H1 (cell line): ENCODE results near the gene S100PBP. TPM values are rescaled to one million over a fixed set of nuclear protein-coding genes. Genes with fewer than 3 reads are reported as not detected.

Source experiments
- ASH2L ChIP-seq: fragments of 200-600, 300-600 bp; sonication (generic); IDR thresholded peaks from one replicate; pipeline ENCODE4 v1.7.1; 2017; ENCODE audit warnings: low read length
- ATF2 ChIP-seq: IDR thresholded peaks from 2 replicates; pipeline ENCODE4 v1.6.1; 2012; ENCODE audit warnings: low read length, inconsistent platforms
- ATF3 ChIP-seq: IDR thresholded peaks from 2 replicates; pipeline ENCODE4 v1.6.1; 2011; ENCODE audit warnings: low read depth, mild to moderate bottlenecking, low read length; ENCODE audit not compliant: insufficient read depth
- CBX8 ChIP-seq: fragments of 300-800, 300-1000 bp; sonication (generic); IDR thresholded peaks from 2 replicates; pipeline ENCODE4 v1.7.1; 2016; ENCODE audit warnings: low read depth, low read length, borderline replicate concordance
- CEBPB ChIP-seq: IDR thresholded peaks from 2 replicates; pipeline ENCODE4 v1.6.1; 2012; ENCODE audit warnings: low read depth, low read length
- CHD1 ChIP-seq: IDR thresholded peaks from 2 replicates; pipeline ENCODE4 v1.6.1; 2012; ENCODE audit warnings: low read depth, low read length, improper control_type of control experiment
- CHD2 ChIP-seq: IDR thresholded peaks from 2 replicates; pipeline ENCODE4 v1.6.1; 2012; ENCODE audit warnings: low read length, improper control_type of control experiment
- CTBP2 ChIP-seq: IDR thresholded peaks from 2 replicates; pipeline ENCODE4 v1.7.0; 2011; ENCODE audit warnings: borderline replicate concordance, mild to moderate bottlenecking, moderate library complexity, mixed read lengths, low read length; ENCODE audit not compliant: insufficient read depth, insufficient read length
- FOSL1 ChIP-seq: IDR thresholded peaks from 2 replicates; pipeline ENCODE4 v1.6.1; 2011; ENCODE audit warnings: mild to moderate bottlenecking, low read depth, low read length, moderate library complexity; ENCODE audit not compliant: insufficient read depth
- GABPA ChIP-seq: IDR thresholded peaks from 2 replicates; pipeline ENCODE4 v1.6.1; 2011; ENCODE audit warnings: mild to moderate bottlenecking, low read length, moderate library complexity, borderline replicate concordance; ENCODE audit not compliant: insufficient read depth
- HDAC6 ChIP-seq: IDR thresholded peaks from one replicate; pipeline ENCODE4 v1.7.1; 2012; ENCODE audit warnings: low read depth, mild to moderate bottlenecking, inconsistent platforms, low read length, moderate library complexity
- KDM5A ChIP-seq: fragments of 200-600 bp; IDR thresholded peaks from 2 replicates; pipeline ENCODE4 v1.7.1; 2012; ENCODE audit warnings: mild to moderate bottlenecking, low read length, inconsistent platforms, mixed read lengths
- MAFK ChIP-seq: IDR thresholded peaks from 2 replicates; pipeline ENCODE4 v1.6.1; 2012; ENCODE audit warnings: low read depth, mild to moderate bottlenecking, improper control_type of control experiment, low read length
- PHF8 ChIP-seq: fragments of 200-600 bp; sonication (generic); conservative IDR thresholded peaks from 2 replicates; pipeline ENCODE4 v1.7.1; 2012; ENCODE audit warnings: low read depth, mild to moderate bottlenecking, inconsistent platforms, low read length, moderate library complexity
- RBBP5 ChIP-seq: IDR thresholded peaks from 2 replicates; pipeline ENCODE4 v1.7.1; 2012; ENCODE audit warnings: low read depth, mild to moderate bottlenecking, inconsistent platforms, low read length, moderate library complexity, borderline replicate concordance
- RFX5 ChIP-seq: IDR thresholded peaks from 2 replicates; pipeline ENCODE4 v1.6.1; 2011; ENCODE audit warnings: low read depth, low read length, improper control_type of control experiment, borderline replicate concordance
- RXRA ChIP-seq: IDR thresholded peaks from 2 replicates; pipeline ENCODE4 v1.6.1; 2011; ENCODE audit warnings: low read depth, mild to moderate bottlenecking, low read length, moderate library complexity; ENCODE audit not compliant: insufficient read depth
- SIX5 ChIP-seq: IDR thresholded peaks from 2 replicates; pipeline ENCODE4 v1.6.1; 2011; ENCODE audit warnings: mild to moderate bottlenecking, low read depth, low read length
- SP4 ChIP-seq: IDR thresholded peaks from 2 replicates; pipeline ENCODE4 v1.6.1; 2012; ENCODE audit warnings: low read length, inconsistent platforms
- SRF ChIP-seq: IDR thresholded peaks from 2 replicates; pipeline ENCODE4 v1.6.1; 2011; ENCODE audit warnings: mild to moderate bottlenecking, low read depth, low read length, moderate library complexity
- SUZ12 ChIP-seq: fragments of 200-600 bp; sonication (generic); IDR thresholded peaks from 2 replicates; pipeline ENCODE4 v1.6.1; 2012; ENCODE audit warnings: mild to moderate bottlenecking, inconsistent platforms, low read length, moderate library complexity, mixed read lengths
- YY1 ChIP-seq: IDR thresholded peaks from 2 replicates; pipeline ENCODE4 v1.6.1; 2011; ENCODE audit warnings: low read depth, mild to moderate bottlenecking, low read length
- polyA plus RNA-seq, 7 experiments: library from polyadenylated mRNA; depleted of rRNA in 3 of 7; stranded (reverse) in 5 of 7; unstranded in 2 of 7; fragments of >200 nt in 5 of 7; fragments of 200-250 nt in 2 of 7; gene quantifications; 1 replicate in 5 of 7; 2 replicates in 1 of 7; 4 replicates in 1 of 7; pipeline versions ENCODE4 v1.2.1 to v1.2.3, GENCODE V29; 2011 to 2013; ENCODE audit warnings: missing spikeins in 2 of 7, mixed read lengths in 2 of 7
- total RNA-seq: library from RNA; stranded (reverse); fragmentation: NEBNext Ultra II Directional; extraction: Animal tissue kit (Norgen Biotek cat#: 25700); gene quantifications from 2 replicates; pipeline ENCODE4 v1.2.1, GENCODE V29; 2021

The S100PBP gene
- total and polyA plus RNA-seq, 2 of the 8 experiments (the other 6 are each of a cell fraction or from before 2014, with no cell fraction given), result 43.8 to 68.3 TPM

- TF ChIP-seq GABPA (peak; percentile 38; the same call in 1 of the 2 replicates), CHD2 (no peak), FOSL1 (0 out of 2 replicates have a peak, but pooled peaks have one; percentile 68), CHD1 (no peak), ATF3 (no peak), SUZ12 (no peak), RFX5 (no peak), SRF (peak; percentile 8; the same call in 1 of the 2 replicates), ATF2 (no peak), KDM5A (no peak), ASH2L (no peak), RBBP5 (no peak), PHF8 (no peak), MAFK (no peak), YY1 (peak; percentile 67), HDAC6 (no peak), SP4 (0 out of 2 replicates have a peak, but pooled peaks have one; percentile 56), CEBPB (no peak), CTBP2 (no peak), SIX5 (no peak), RXRA (peak; percentile 79; the same call in 1 of the 2 replicates), CBX8 (no peak)
Observed at GRCh38 chr1:32886004-32886827, 68.8 kb downstream of the S100PBP start, which contains the start of gene HPCA (continued).
